Gastroesophageal sphincter (tissue), 4 donors: ENCODE data around the gene FYCO1. TPM values are rescaled to one million over a fixed set of nuclear protein-coding genes. Genes with fewer than 3 reads are reported as not detected.

Experiments used
- ATAC-seq: fragments of 150-250 bp; one replicate; pipeline ENCODE4 v1.9.1; 2016; ENCODE audit warnings: mild to moderate bottlenecking, moderate library complexity
- H3K27ac ChIP-seq, 4 donors: fragments of 200-600 bp; sonication (generic) in 3 of 4; 1 replicate in 3 of 4; 2 replicates in 1 of 4; pipeline ENCODE4 v1.5.1; 2016 to 2019
- H3K27me3 ChIP-seq: fragments of 200-600 bp; sonication (generic); one replicate; pipeline ENCODE4 v1.5.1; 2019
- H3K36me3 ChIP-seq, 2 donors: fragments of 200-600 bp; sonication (generic); one replicate each; pipeline ENCODE4 v1.5.1; 2019; ENCODE audit warnings: control low read depth in 1 of 2
- H3K4me1 ChIP-seq, 3 donors: fragments of 200-600 bp; sonication (generic); 1 replicate in 2 of 3; 2 replicates in 1 of 3; pipeline ENCODE4 v1.5.1; 2016 to 2019; ENCODE audit warnings: control low read depth in 2 of 3
- H3K4me3 ChIP-seq, 2 donors: fragments of 200-600 bp; sonication (generic); one replicate each; pipeline ENCODE4 v1.5.1; 2019; ENCODE audit warnings: mild to moderate bottlenecking in 1 of 2, moderate library complexity in 1 of 2
- H3K9me3 ChIP-seq, 3 donors: fragments of 200-600 bp; sonication (generic); one replicate each; pipeline ENCODE4 v1.5.1; 2017 to 2019; ENCODE audit warnings: control low read depth in 2 of 3
- CTCF ChIP-seq, 4 experiments: fragments of 200-600 bp in 2 of 4; fragments of 450-650 bp in 2 of 4; sonication (generic) in 1 of 4; IDR thresholded peaks; one replicate each; pipeline ENCODE4 v1.5.1; 2017 to 2019; ENCODE audit warnings: antibody characterized with exemption in 4 of 4, mild to moderate bottlenecking in 2 of 4, moderate library complexity in 2 of 4
- EP300 ChIP-seq: sonication (generic); formaldehyde crosslinking; IDR thresholded peaks from one replicate; pipeline ENCODE4 v1.6.1; 2017; ENCODE audit warnings: antibody characterized with exemption, mild to moderate bottlenecking
- POLR2A ChIP-seq, 2 donors: fragments of 450-650 bp; IDR thresholded peaks; one replicate each; pipeline ENCODE4 v1.6.1; 2017; ENCODE audit warnings: antibody characterized with exemption in 2 of 2, mild to moderate bottlenecking in 2 of 2, moderate library complexity in 1 of 2
- POLR2AphosphoS5 ChIP-seq: sonication (generic); formaldehyde crosslinking; IDR thresholded peaks from one replicate; pipeline ENCODE4 v1.6.1; 2017; ENCODE audit warnings: antibody characterized with exemption
- WGBS, 2 donors: methylation state at CpG; one replicate each; pipeline ENCODE4 v1.1.5; 2018; ENCODE audit warnings: low coverage in 1 of 2; 5-methylcytosine and 5-hydroxymethylcytosine counted together
- total RNA-seq, 4 donors: library from RNA; depleted of rRNA; stranded (reverse); fragments of >200 nt; gene quantifications; one replicate each; pipeline ENCODE4 v1.1.0, GENCODE V29; 2016

FYCO1 gene
- total RNA-seq, 4 donors from 2014 or later: 66.8 to 144 (median 97.3) TPM

GRCh38 chr3:45984331-45985312, 11.0 kb downstream of the FYCO1 start:
- H3K36me3 ChIP-seq: peaks cover 0 to 50% of the 10 kb centered on the region in 2 donors
- no peak for ATAC-seq

GRCh38 chr3:45983770-45984169, 11.9 kb downstream of the FYCO1 start:
- Histone ChIP-seq H3K27ac (peak overlapping the region; percentile 26 to 86 (median 82)), H3K4me3 (no peak overlapping the region), H3K4me1 (peaks cover 18 to 66% (median 40%) of the 10 kb centered on the region in 3 donors), H3K9me3 (no peaks in the 10 kb centered on the region), H3K27me3 (no peaks in the 10 kb centered on the region), H3K36me3 (peaks cover 0 to 57% of the 10 kb centered on the region in 2 donors)
- no peak for TF ChIP-seq CTCF (IDR thresholded peaks at IDR 0.05)
- TF ChIP-seq POLR2A (IDR thresholded peaks at IDR 0.05): no peak
- no peak for TF ChIP-seq POLR2AphosphoS5
- TF ChIP-seq EP300: no peak
- 77 to 100% methylated on average over 1 to 3 of the region's 3 CpGs for WGBS, 2 donors
- no peak for ATAC-seq

More at GRCh38 chr3:45984331-45985312, 11.0 kb downstream of the FYCO1 start:
- peak overlapping the region; percentile 26 to 86 (median 82) for H3K27ac ChIP-seq
- no peaks in the 10 kb centered on the region for H3K9me3 ChIP-seq
- 25 to 40% methylated on average over 3 to 4 of the region's 8 CpGs for WGBS, 2 donors
- H3K4me1 ChIP-seq: peaks cover 23 to 71% (median 48%) of the 10 kb centered on the region in 3 donors
- no peak overlapping the region for H3K4me3 ChIP-seq
- no peaks in the 10 kb centered on the region for H3K27me3 ChIP-seq
- TF ChIP-seq POLR2AphosphoS5: peak; percentile 76
- no peak for TF ChIP-seq POLR2A (IDR thresholded peaks at IDR 0.05)

- Histone ChIP-seq H3K4me3 (no peak overlapping the region), H3K27ac (no peak overlapping the region), H3K4me1 (peaks cover 0 to 43% (median 18%) of the 10 kb centered on the region in 3 donors), H3K9me3 (no peaks in the 10 kb centered on the region), H3K27me3 (no peaks in the 10 kb centered on the region), H3K36me3 (peaks cover 0 to 79% of the 10 kb centered on the region in 2 donors)
- TF ChIP-seq POLR2AphosphoS5: no peak
- TF ChIP-seq EP300: no peak
- no peak for TF ChIP-seq CTCF (IDR thresholded peaks at IDR 0.05)
- TF ChIP-seq POLR2A (IDR thresholded peaks at IDR 0.05): no peak
- 49 to 85% methylated on average over 2 of the region's 2 CpGs for WGBS, 2 donors
- no peak for ATAC-seq
Observed at GRCh38 chr3:45981346-45982074, 14.1 kb downstream of the FYCO1 start.

DNA sequence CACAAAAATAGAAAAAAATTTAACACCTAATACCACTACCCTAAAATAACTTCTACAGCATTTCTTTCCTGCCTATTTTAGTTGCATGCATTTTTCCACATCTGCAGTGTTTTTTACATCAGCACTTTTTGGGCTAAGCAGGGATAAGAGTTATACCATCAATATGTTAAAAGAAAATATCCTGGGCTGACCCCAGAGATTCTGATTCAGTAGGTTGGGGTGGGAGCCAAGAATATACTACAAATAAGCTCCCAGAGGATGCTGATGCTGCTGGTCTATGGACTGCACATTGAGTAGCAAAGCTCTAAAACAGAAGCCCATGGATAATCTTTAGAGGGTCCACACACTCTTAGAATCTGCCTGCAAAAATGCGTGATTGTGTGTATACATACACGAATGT, 14.8 kb downstream of the FYCO1 start:
- Histone ChIP-seq H3K36me3 (peaks cover 0 to 86% of the 10 kb centered on the region in 2 donors), H3K4me1 (peaks cover 0 to 36% (median 11%) of the 10 kb centered on the region in 3 donors), H3K27me3 (no peaks in the 10 kb centered on the region), H3K9me3 (no peaks in the 10 kb centered on the region), H3K4me3 (no peak overlapping the region), H3K27ac (no peak overlapping the region)
- no peak for TF ChIP-seq CTCF (IDR thresholded peaks at IDR 0.05)
- no peak for TF ChIP-seq EP300
- TF ChIP-seq POLR2AphosphoS5: no peak
- TF ChIP-seq POLR2A (IDR thresholded peaks at IDR 0.05): no peak
- WGBS, 2 donors: 67 to 94% methylated on average over 2 of the region's 2 CpGs
- ATAC-seq: no peak

GRCh38 chr3:45980229-45980813, 15.3 kb downstream of the FYCO1 start:
- TF ChIP-seq EP300: no peak
- no peak for TF ChIP-seq POLR2AphosphoS5
- TF ChIP-seq CTCF (IDR thresholded peaks at IDR 0.05): no peak
- TF ChIP-seq POLR2A (IDR thresholded peaks at IDR 0.05): no peak
- Histone ChIP-seq H3K4me3 (no peak overlapping the region), H3K27ac (no peak overlapping the region), H3K4me1 (peaks cover 0 to 31% (median 6%) of the 10 kb centered on the region in 3 donors), H3K9me3 (no peaks in the 10 kb centered on the region), H3K27me3 (no peaks in the 10 kb centered on the region), H3K36me3 (peaks cover 0 to 91% of the 10 kb centered on the region in 2 donors)
- ATAC-seq: no peak
- WGBS, 2 donors: 66 to 77% methylated on average over 7 of the region's 7 CpGs
